HFF-Myc (cell line): ENCODE data around the gene AQR.

Source experiments
- DNase-seq: peaks from one replicate; pipeline ENCODE4 v3.0.0-alpha.2; 2011; ENCODE audit warnings: low read depth; ENCODE audit errors: extremely low read depth
- H3K4me3 ChIP-seq: replicated peaks from 2 replicates; pipeline ENCODE4 v1.5.1; 2011; ENCODE audit warnings: low read depth, mild to moderate bottlenecking, control low read depth, low read length
- TF ChIP-seq, protein P1 (sequence below): IDR thresholded peaks from 2 replicates; pipeline ENCODE4 v1.5.1; 2012; ENCODE audit warnings: mild to moderate bottlenecking, low read depth, low read length, control low read depth; ENCODE audit errors: missing control alignments

The AQR gene

GRCh38 chr15:34999906-35000305 lies 30.4 kb upstream of the AQR start:
- DNase-seq, result no peak
- TF ChIP-seq, protein P1, sequence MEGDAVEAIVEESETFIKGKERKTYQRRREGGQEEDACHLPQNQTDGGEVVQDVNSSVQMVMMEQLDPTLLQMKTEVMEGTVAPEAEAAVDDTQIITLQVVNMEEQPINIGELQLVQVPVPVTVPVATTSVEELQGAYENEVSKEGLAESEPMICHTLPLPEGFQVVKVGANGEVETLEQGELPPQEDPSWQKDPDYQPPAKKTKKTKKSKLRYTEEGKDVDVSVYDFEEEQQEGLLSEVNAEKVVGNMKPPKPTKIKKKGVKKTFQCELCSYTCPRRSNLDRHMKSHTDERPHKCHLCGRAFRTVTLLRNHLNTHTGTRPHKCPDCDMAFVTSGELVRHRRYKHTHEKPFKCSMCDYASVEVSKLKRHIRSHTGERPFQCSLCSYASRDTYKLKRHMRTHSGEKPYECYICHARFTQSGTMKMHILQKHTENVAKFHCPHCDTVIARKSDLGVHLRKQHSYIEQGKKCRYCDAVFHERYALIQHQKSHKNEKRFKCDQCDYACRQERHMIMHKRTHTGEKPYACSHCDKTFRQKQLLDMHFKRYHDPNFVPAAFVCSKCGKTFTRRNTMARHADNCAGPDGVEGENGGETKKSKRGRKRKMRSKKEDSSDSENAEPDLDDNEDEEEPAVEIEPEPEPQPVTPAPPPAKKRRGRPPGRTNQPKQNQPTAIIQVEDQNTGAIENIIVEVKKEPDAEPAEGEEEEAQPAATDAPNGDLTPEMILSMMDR, result no peak
- no peak overlapping the region for H3K4me3 ChIP-seq

GRCh38 chr15:34994925-34995324 lies 25.4 kb upstream of the AQR start:
- no peak for DNase-seq
- H3K4me3 ChIP-seq, result no peak overlapping the region
- TF ChIP-seq, protein P1, result no peak

DNA sequence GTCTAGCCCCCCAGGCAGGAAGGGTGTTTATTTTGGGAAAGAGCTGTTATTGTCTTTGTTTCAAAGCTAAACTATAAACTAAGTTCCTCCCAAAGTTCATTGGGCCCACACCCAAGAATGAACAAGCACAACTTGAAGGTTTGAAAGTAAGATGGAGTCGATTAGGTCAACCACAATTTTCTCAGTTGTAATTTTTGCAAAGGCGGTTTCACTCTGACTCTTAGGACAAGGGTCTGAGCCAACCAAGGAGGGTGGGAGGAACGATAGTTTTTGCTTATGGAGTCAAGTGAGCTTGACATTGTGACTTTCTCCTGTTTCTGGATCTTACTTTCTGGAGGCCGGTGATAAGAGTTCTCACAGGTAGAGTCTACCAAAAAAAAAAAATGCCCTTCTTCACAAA lies 24.3 kb upstream of the AQR start:
- DNase-seq, result no peak
- TF ChIP-seq, protein P1, result no peak
- H3K4me3 ChIP-seq, result no peak overlapping the region

DNA sequence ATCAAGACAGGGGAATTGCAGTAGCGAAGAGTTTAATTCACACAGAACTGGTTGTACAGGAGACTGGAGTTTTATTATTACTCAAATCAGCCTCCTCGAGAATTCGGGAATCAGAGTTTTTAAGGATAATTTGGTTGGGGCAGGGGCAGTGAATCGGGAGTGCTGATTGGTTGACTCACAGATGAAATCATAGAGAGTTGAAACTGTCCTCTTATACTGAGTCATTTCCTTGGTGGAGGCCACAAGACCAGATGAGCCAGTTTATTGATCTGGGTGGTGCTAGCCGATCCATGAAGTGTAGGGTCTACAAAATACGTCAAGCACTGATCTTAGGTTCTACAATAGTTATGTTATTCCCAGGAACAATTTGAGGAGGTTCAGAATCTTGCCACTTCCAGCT lies 23.9 kb upstream of the AQR start:
- TF ChIP-seq, protein P1, result no peak
- no peak overlapping the region for H3K4me3 ChIP-seq
- DNase-seq, result no peak

DNA sequence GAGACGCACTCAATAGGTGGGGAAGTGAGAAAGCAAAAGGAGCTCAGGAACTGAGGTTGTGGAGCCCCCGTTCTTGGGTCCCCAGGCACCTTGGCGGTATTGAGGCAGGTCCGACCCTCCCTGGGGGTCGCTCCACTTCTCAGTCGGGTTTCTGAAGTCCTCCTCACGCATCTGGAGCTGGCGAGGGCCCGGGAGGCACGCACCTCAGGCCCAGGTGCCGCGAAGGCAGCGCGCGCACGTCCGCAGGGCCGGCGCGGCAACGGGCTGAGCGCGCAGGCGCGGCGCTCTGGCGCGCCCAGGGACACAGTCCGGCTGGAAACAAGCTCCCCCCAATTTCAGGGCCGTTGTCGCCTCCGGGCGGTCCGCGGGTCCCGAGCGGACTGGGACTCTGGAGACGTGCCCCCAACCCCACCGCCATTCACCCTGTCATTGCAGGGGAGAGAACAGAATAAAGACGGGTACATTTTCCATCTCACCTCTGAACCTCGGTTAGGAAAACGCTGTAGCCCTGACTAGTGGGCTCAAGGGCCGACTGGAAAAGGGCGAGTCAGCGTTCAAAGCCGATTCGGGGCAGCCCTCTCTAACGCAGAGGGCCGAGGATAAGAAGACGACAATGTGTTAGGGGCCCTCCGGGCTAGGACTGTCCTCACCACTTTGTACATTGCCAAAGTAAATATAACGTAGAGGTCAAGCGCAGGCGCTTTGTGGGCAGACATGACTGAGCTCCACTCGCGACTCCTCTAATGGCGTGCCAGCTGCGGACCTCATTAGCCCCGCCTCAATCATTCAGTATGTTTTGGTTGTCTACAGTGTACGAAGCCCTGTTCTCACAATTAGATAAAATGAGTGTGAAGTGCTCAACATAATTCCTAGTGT lies 18.7 kb upstream of the AQR start, which contains the start of gene ZNF770:
Gene ZNF770, minus strand, starts transcription at position 261 of the 876 bp plus-strand sequence. CDS start 4,853 bp downstream, outside the sequence.
- DNase-seq, result peak; percentile 40
- TF ChIP-seq, protein P1, result no peak
- H3K4me3 ChIP-seq, result peak within 1 kb of the TSS; percentile 75

- peak overlapping the region; percentile 75 for H3K4me3 ChIP-seq
- DNase-seq, result no peak
- TF ChIP-seq, protein P1, result no peak
These were observed 18.1 kb upstream of the AQR start for GRCh38 chr15:34987609-34988026.
